DND-41 (cell line): ENCODE data around the gene PDE4B.

Source experiments
- EZH2 ChIP-seq: IDR thresholded peaks from 3 replicates; pipeline ENCODE4 v1.6.1; 2012; ENCODE audit warnings: borderline replicate concordance, low read depth, mild to moderate bottlenecking, moderate library complexity, low read length, inconsistent platforms; ENCODE audit not compliant: severe bottlenecking
- TF ChIP-seq, protein P1 (sequence below): IDR thresholded peaks from 2 replicates; pipeline ENCODE4 v1.5.1; 2012; ENCODE audit warnings: borderline replicate concordance, low read length, moderate library complexity, mild to moderate bottlenecking; ENCODE audit not compliant: poor library complexity, severe bottlenecking; ENCODE audit errors: extremely low read depth

DNA sequence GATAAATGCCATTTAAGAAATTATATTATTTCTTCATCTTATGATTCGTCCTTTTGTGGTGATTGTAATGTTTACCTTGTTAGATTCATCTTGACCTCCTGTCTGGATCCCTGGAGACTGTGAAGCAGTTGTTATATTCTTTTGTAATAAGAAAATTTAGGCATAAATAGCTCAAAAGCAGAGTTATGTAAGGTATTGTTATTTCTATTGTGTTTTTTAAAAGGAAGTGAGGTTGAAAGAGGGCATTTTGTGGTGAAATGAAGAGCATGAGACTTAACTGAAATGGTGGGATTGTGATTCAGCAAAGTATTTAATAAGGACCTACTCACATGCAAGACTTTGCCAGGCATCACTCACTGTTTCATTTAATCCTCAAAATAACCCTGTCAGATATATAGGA, 104.0 kb downstream of the PDE4B start:
- TF ChIP-seq, protein P1, sequence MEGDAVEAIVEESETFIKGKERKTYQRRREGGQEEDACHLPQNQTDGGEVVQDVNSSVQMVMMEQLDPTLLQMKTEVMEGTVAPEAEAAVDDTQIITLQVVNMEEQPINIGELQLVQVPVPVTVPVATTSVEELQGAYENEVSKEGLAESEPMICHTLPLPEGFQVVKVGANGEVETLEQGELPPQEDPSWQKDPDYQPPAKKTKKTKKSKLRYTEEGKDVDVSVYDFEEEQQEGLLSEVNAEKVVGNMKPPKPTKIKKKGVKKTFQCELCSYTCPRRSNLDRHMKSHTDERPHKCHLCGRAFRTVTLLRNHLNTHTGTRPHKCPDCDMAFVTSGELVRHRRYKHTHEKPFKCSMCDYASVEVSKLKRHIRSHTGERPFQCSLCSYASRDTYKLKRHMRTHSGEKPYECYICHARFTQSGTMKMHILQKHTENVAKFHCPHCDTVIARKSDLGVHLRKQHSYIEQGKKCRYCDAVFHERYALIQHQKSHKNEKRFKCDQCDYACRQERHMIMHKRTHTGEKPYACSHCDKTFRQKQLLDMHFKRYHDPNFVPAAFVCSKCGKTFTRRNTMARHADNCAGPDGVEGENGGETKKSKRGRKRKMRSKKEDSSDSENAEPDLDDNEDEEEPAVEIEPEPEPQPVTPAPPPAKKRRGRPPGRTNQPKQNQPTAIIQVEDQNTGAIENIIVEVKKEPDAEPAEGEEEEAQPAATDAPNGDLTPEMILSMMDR, result no peak
- TF ChIP-seq EZH2, result no peak
